Cardiac septum (tissue), 1 donor: ENCODE results near the gene PPP2R3A. TPM values are rescaled to one million over a fixed set of nuclear protein-coding genes. Genes with fewer than 3 reads are reported as not detected.
"Not testable (repeated sequence)": the region's sequence is repeated elsewhere in the genome, so short reads cannot be mapped to it uniquely, and the experiment has no call there.

Experiments used
- DNase-seq: peaks from one replicate; pipeline ENCODE4 v3.0.0-alpha.2; 2020; ENCODE audit warnings: low spot score
- intact Hi-C: fragments of 100-400 bp; cut with DNase I; formaldehyde crosslinking; loops from one replicate; pipeline ENCODE4 v1.14.0; 2022
- total RNA-seq: library from RNA; stranded (reverse); fragmentation: NEBNext Ultra II Directional; extraction: Animal tissue kit (Norgen Biotek cat#: 25700); gene quantifications from one replicate; pipeline ENCODE4 v1.2.1, GENCODE V29; 2021
- donor health status: DM: no; HTN: no; CAD: no.

The PPP2R3A gene
- total RNA-seq, 1 donor from 2014 or later: 82.8 TPM

- DNase-seq: no peak
- intact Hi-C loops: no loop called here
Measured at GRCh38 chr3:136135039-136135802, 169.7 kb downstream of the PPP2R3A start.

DNA sequence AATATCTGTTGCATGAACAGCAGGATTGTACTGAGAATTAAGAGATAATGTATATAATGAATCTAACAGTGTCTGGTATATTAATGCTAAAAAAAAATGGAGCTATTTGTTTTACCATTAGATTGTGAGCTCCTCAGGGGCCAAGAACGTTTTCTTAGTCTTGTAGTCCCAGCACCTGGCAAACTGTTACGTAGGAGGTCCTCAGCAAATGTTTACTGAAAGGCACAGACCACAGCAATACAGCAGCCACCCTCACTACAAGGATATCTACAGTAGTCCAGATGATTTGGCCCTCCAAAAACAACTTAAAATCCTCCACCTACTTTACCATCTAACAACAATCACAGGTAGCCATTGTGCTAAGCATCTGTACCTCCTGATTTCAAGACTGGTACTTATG lies 170.9 kb downstream of the PPP2R3A start:
- no peak for DNase-seq
- intact Hi-C loops: no loop called here

GRCh38 chr3:136141291-136141785 lies 175.8 kb downstream of the PPP2R3A start:
- DNase-seq: no peak
- intact Hi-C loops: loop anchor here (10.0 kb wide), 1 partner anchor 53 kb away; the partner anchor contains the start of gene MSL2

DNA sequence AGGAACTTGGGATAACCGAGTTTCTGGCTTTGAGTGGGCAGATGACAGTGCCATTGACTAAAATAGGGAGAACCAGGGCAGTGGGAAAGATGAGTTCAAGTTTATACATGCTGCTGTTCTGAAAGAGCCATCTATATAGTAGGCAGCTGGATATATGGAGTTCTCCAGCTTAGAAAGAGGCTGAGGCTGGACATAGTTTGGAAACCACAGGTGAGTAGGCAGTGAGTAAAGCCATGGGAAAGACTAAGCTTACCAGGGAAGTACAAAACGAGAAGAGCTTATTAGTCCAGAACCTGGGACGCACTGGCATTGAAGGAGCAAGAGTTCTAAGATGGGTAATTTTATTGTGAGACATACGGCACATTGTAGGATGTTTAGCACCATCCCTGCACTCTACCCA lies 176.4 kb downstream of the PPP2R3A start:
- DNase-seq: no peak
- intact Hi-C loops: loop anchor here (10.0 kb wide), 1 partner anchor 53 kb away; the partner anchor contains the start of gene MSL2

GRCh38 chr3:136142592-136142991 lies 177.1 kb downstream of the PPP2R3A start:
- intact Hi-C loops: loop anchor here (10.0 kb wide), 1 partner anchor 52 kb away; the partner anchor contains the start of gene MSL2
- DNase-seq: no peak

- not testable (repeated sequence) for DNase-seq
- intact Hi-C loops: loop anchor here (10.0 kb wide), 1 partner anchor 50 kb away; the partner anchor contains the start of gene MSL2
Measured at GRCh38 chr3:136144397-136144796, 178.9 kb downstream of the PPP2R3A start.

GRCh38 chr3:136146981-136147729 lies 181.6 kb downstream of the PPP2R3A start:
- intact Hi-C loops: loop anchor here (10.0 kb wide), 1 partner anchor 48 kb away; the partner anchor contains the start of gene MSL2
- no peak for DNase-seq

GRCh38 chr3:136149667-136150066 lies 184.1 kb downstream of the PPP2R3A start:
- no peak for DNase-seq
- intact Hi-C loops: loop anchor here (10.0 kb wide), 1 partner anchor 45 kb away; the partner anchor contains the start of gene MSL2

- intact Hi-C loops: no loop called here
- DNase-seq: no peak
Measured at GRCh38 chr3:136151219-136151618, 185.7 kb downstream of the PPP2R3A start.

- DNase-seq: no peak
- intact Hi-C loops: no loop called here
Measured at GRCh38 chr3:136152176-136152843, 186.8 kb downstream of the PPP2R3A start.

GRCh38 chr3:136152963-136153362 lies 187.4 kb downstream of the PPP2R3A start:
- DNase-seq: no peak
- intact Hi-C loops: no loop called here

DNA sequence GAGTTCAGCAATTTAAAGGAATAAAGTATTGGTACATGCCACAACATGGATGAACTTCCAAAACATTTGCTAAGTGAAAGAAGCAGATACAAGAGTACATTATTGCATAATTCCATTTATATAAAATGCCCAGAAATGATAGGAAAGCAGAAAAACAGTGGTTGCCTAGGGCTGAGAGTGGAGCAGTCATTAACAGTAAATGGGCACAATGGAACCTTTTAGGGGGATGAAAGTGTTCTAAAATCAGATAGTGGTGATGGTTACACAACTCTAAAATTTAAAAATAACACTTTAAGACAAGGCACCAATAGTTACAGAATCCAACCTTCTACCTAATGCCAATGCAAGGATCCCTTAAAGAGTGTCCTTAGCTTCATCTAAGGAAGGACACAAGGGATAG lies 196.0 kb downstream of the PPP2R3A start:
- intact Hi-C loops: no loop called here
- no peak for DNase-seq

GRCh38 chr3:136162322-136162721 lies 196.8 kb downstream of the PPP2R3A start:
- DNase-seq: no peak
- intact Hi-C loops: no loop called here

DNA sequence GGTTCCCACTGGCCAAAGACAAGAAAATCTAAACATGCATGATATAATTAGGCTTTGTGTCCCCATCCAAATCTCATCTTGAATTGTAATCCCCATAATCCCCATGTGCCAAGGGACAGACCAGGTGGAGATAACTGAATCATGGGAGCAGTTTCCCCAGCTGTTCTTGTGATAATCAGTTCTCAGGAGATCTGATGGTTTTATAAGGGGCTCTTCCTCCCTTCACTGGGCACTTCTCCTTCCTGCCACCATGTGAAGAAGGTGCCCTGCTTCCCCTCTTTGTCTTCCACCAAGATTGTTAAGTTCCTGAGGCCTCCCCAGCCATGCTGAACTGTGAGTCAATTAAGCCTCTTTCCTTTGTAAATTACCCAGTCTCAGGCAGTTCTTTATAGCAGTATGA lies 198.1 kb downstream of the PPP2R3A start:
- intact Hi-C loops: not testable (repeated sequence)

GRCh38 chr3:136166507-136166906 lies 201.0 kb downstream of the PPP2R3A start:
- intact Hi-C loops: no loop called here

More for the DNA sequence above, 198.1 kb downstream of the PPP2R3A start:
- not testable (repeated sequence) for DNase-seq

DNA sequence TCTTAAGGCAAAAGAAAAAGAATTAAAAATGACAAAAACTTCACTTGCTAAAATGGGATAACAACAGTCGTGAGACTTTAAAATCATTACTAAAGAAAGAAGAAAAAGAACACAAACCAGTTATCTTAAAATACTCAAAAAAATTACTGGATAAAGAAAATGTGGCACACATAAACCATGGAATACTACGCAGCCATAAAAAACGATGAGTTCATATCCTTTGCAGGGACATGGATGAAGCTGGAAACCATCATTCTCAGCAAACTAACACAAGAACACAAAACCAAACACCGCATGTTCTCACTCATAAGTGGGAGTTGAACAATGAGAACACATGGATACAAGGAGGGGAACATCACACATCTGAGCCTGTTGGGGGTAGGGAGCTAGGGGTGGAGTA lies 202.7 kb downstream of the PPP2R3A start:
- not testable (repeated sequence) for DNase-seq

More at GRCh38 chr3:136166507-136166906, 201.0 kb downstream of the PPP2R3A start:
- no peak for DNase-seq

GRCh38 chr3:136171097-136171542 lies 205.6 kb downstream of the PPP2R3A start:
- intact Hi-C loops: no loop called here
- DNase-seq: no peak

More for the DNA sequence above, 202.7 kb downstream of the PPP2R3A start:
- intact Hi-C loops: not testable (repeated sequence)

DNA sequence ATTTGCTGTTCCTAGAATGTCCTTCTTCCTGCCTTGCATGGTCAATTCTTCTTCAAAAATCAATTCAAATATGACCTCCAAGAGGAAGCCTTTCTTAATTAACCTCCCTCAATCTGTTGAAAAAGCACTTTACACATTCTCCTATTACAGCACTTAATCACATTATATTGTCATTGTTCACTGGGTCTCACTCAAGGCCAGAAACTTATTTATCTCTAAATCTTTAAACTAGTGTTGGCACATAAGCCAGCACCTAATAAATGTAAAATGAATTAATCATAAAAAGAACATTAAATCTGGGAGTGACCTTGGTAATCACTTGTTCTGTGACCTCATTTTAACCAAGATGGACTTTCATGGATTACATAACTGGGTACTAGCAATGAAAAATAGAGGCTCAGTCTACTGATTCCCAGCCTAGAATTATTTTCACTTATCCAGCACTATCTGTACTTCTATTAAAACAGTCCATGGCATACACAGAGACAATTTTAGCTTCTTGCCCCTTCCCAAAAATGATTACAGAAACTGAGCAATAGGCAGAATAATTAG lies 208.5 kb downstream of the PPP2R3A start:
- intact Hi-C loops: no loop called here
- no peak for DNase-seq

DNA sequence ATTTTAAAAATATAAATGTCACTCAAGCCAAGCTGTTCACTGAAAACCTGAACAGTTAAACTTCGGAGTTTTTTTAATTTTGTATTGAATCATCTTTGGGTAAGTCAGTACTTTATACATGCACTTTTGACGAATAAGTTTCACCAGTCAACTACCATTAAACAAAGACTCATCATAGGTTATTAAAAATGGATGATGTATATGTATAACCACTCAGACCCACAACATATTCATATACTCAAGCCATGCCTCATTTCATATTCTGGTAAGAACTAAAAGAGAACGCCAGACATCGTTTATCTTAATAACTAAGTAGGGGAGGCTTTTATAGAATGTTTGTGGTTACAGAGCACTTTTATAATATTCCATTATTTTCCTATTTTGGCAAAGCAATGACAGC lies 212.3 kb downstream of the PPP2R3A start:
- DNase-seq: no peak
- intact Hi-C loops: no loop called here
